ENCODE results near the gene MDN1. TPM values are rescaled to one million over a fixed set of nuclear protein-coding genes. Genes with fewer than 3 reads are reported as not detected.
"Not testable (repeated sequence)": the region's sequence is repeated elsewhere in the genome, so short reads cannot be mapped to it uniquely, and the experiment has no call there.

Gene MDN1
- polyA plus RNA-seq, 2 of the 4 experiments (the other 2 are of a cell fraction): 6.4 to 20.5 TPM

GRCh38 chr6:89826029-89826528, 6.5 kb upstream of the MDN1 start (continued):
- TF ChIP-seq TP53 (CRISPR knock-in tag; IDR thresholded peaks at IDR 0.05) (no peak), CHD2 (IDR thresholded peaks at IDR 0.05; ENCODE audit: low read length, partially characterized antibody) (no peak), PBX3 (IDR thresholded peaks at IDR 0.05) (no peak), RCOR1 (IDR thresholded peaks at IDR 0.05; ENCODE audit: low read depth, low read length) (no peak)

GRCh38 chr6:89818977-89819335, 638 bp downstream of the MDN1 start:
- ChIA-PET CTCF (interaction anchor here (0.6 to 1.6 kb wide), 3 partner anchors 10 to 70 kb away, joined by 3 to 4 read pairs (median 3); no protein-coding TSS in a partner anchor), POLR2A (interaction anchor here (1.9 kb wide), 1 partner anchor 10 kb away, joined by 31 read pairs; the partner anchor contains the start of gene CASP8AP2)

GRCh38 chr6:89817481-89817880, 2.1 kb downstream of the MDN1 start:
- TF ChIP-seq CHD4 (IDR thresholded peaks at IDR 0.05; ENCODE audit: borderline replicate concordance): no peak
- no peak for TF ChIP-seq ELK1 (IDR thresholded peaks at IDR 0.05; ENCODE audit: low read depth, low read length)
- TF ChIP-seq GATA3 (IDR thresholded peaks at IDR 0.05; ENCODE audit: borderline replicate concordance): no peak
- TF ChIP-seq ZFP36 (IDR thresholded peaks at IDR 0.05; ENCODE audit: borderline replicate concordance, partially characterized antibody): no peak
- no peak for TF ChIP-seq TP53 (CRISPR knock-in tag; IDR thresholded peaks at IDR 0.05)
- TF ChIP-seq E2F6 (IDR thresholded peaks at IDR 0.05; ENCODE audit: borderline replicate concordance, low read depth): no peak
- no peak for TF ChIP-seq ATOH8 (CRISPR knock-in tag; IDR thresholded peaks at IDR 0.05; ENCODE audit: low read depth)
- TF ChIP-seq HOXB5 (CRISPR knock-in tag; IDR thresholded peaks at IDR 0.05): no peak
- TF ChIP-seq BHLHE40 (IDR thresholded peaks at IDR 0.05; ENCODE audit: low read depth, low read length): no peak
- ChIA-PET CTCF (interaction anchor here (0.6 kb wide), 1 partner anchor 25 kb away, joined by 3 read pairs; no protein-coding TSS in a partner anchor), POLR2A (no interaction called here)
- WGBS (ENCODE audit: missing lambda C conversion rate): 85% methylated on average over 3 of the region's 3 CpGs
- Histone ChIP-seq H3K4me1 (peaks cover 16% of the 10 kb centered on the region), H3K27ac (no peak overlapping the region), H3K9me3 (no peaks in the 10 kb centered on the region), H3K4me2 (peak overlapping the region; percentile 63; the same call in 2 of the 3 replicates), H3K4me3 (no peak overlapping the region)
- no peak for FAIRE-seq
- DNase-seq (ENCODE audit: low read depth in 1 of 2, low spot score in 1 of 2): no peak
- no peak for ATAC-seq

More at GRCh38 chr6:89818977-89819335, 638 bp downstream of the MDN1 start:
- H3K27ac ChIP-seq: peak overlapping the region; percentile 80 to 91
- ATAC-seq (peak; percentile 47 to 60), DNase-seq (ENCODE audit: low read depth in 1 of 2, low spot score in 1 of 2) (peak in 1 of 2 experiments; percentile 21), FAIRE-seq (no peak)
- H3K4me3 ChIP-seq: peak overlapping the region; percentile 69
- peaks cover 16% of the 10 kb centered on the region for H3K4me1 ChIP-seq
- H3K4me2 ChIP-seq: peak overlapping the region; percentile 63
- H3K9me3 ChIP-seq: no peaks in the 10 kb centered on the region
- TF ChIP-seq RAD21 (conservative IDR thresholded peaks at IDR 0.05 in 1 of 2, IDR thresholded peaks at IDR 0.05 in 1 of 2) (no peak), MYC (IDR thresholded peaks at IDR 0.05; ENCODE audit: borderline replicate concordance, low read length) (no peak), MAFK (IDR thresholded peaks at IDR 0.05; ENCODE audit: partially characterized antibody) (no peak), HDAC2 (IDR thresholded peaks at IDR 0.05) (no peak), HOXB5 (CRISPR knock-in tag; IDR thresholded peaks at IDR 0.05) (no peak), CBX8 (IDR thresholded peaks at IDR 0.05) (no peak), RNF2 (IDR thresholded peaks at IDR 0.05; ENCODE audit: borderline replicate concordance, low read depth) (no peak), JUN (IDR thresholded peaks at IDR 0.05) (no peak), ATOH8 (CRISPR knock-in tag; IDR thresholded peaks at IDR 0.05; ENCODE audit: low read depth) (no peak), RCOR1 (IDR thresholded peaks at IDR 0.05; ENCODE audit: low read depth, low read length) (no peak), SMC3 (IDR thresholded peaks at IDR 0.05) (no peak), KDM1A (IDR thresholded peaks at IDR 0.05; ENCODE audit: low read depth) (no peak), CTCF (IDR thresholded peaks at IDR 0.05) (no peak), TFCP2L1 (CRISPR knock-in tag; IDR thresholded peaks at IDR 0.05) (no peak), NR3C1 (IDR thresholded peaks at IDR 0.05) (no peak), PHF8 (IDR thresholded peaks at IDR 0.05; ENCODE audit: borderline replicate concordance, low read depth) (no peak), EHMT2 (IDR thresholded peaks at IDR 0.05; ENCODE audit: low read depth) (no peak)
- under 1% methylated on average over 14 of the region's 14 CpGs for WGBS (ENCODE audit: missing lambda C conversion rate)

- CTCF ChIA-PET; H3K27ac ChIP-seq; FAIRE-seq; H3K4me3 ChIP-seq; DNase-seq (ENCODE audit: low read depth in 1 of 2, low spot score in 1 of 2); ATAC-seq; H3K4me2 ChIP-seq; H3K9me3 ChIP-seq; POLR2A ChIA-PET: not testable (repeated sequence)
- H3K4me1 ChIP-seq: peaks cover 13% of the 10 kb centered on the region
- 96% methylated on average over 3 of the region's 3 CpGs for WGBS (ENCODE audit: missing lambda C conversion rate)
Measured at GRCh38 chr6:89813422-89813821, 6.2 kb downstream of the MDN1 start.

All from A549 (cell line).